B cell (primary cell): ENCODE measurements around the gene FOSB.
A peak's percentile ranks its signal among the peaks of the same experiment; 100 is the strongest.

Experiments used
- EZH2 ChIP-seq: IDR thresholded peaks from 2 replicates; pipeline ENCODE4 v1.6.1; 2012; ENCODE audit warnings: borderline replicate concordance, low read depth, mild to moderate bottlenecking, moderate library complexity, low read length; ENCODE audit not compliant: insufficient read depth, poor library complexity, severe bottlenecking
- TF ChIP-seq, protein P1 (sequence below): fragments of 200-600 bp; IDR thresholded peaks from one replicate; pipeline ENCODE4 v1.8.0; 2022; ENCODE audit warnings: antibody characterized with exemption, mild to moderate bottlenecking

- TF ChIP-seq, protein P1, sequence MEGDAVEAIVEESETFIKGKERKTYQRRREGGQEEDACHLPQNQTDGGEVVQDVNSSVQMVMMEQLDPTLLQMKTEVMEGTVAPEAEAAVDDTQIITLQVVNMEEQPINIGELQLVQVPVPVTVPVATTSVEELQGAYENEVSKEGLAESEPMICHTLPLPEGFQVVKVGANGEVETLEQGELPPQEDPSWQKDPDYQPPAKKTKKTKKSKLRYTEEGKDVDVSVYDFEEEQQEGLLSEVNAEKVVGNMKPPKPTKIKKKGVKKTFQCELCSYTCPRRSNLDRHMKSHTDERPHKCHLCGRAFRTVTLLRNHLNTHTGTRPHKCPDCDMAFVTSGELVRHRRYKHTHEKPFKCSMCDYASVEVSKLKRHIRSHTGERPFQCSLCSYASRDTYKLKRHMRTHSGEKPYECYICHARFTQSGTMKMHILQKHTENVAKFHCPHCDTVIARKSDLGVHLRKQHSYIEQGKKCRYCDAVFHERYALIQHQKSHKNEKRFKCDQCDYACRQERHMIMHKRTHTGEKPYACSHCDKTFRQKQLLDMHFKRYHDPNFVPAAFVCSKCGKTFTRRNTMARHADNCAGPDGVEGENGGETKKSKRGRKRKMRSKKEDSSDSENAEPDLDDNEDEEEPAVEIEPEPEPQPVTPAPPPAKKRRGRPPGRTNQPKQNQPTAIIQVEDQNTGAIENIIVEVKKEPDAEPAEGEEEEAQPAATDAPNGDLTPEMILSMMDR, result peak; percentile 63
- TF ChIP-seq EZH2, result no peak
These were observed 38.6 kb downstream of the FOSB start for GRCh38 chr19:45506246-45506988.
